GM18502 (cell line): ENCODE measurements around the gene RALGPS2.

Experiments used
- ATAC-seq: cut with Tn5 transposase; IDR thresholded peaks from one replicate; pipeline ENCODE4 v1.9.1; 2021; ENCODE audit warnings: mild to moderate bottlenecking; ENCODE audit not compliant: unreplicated experiment, poor library complexity

The RALGPS2 gene, protein sequence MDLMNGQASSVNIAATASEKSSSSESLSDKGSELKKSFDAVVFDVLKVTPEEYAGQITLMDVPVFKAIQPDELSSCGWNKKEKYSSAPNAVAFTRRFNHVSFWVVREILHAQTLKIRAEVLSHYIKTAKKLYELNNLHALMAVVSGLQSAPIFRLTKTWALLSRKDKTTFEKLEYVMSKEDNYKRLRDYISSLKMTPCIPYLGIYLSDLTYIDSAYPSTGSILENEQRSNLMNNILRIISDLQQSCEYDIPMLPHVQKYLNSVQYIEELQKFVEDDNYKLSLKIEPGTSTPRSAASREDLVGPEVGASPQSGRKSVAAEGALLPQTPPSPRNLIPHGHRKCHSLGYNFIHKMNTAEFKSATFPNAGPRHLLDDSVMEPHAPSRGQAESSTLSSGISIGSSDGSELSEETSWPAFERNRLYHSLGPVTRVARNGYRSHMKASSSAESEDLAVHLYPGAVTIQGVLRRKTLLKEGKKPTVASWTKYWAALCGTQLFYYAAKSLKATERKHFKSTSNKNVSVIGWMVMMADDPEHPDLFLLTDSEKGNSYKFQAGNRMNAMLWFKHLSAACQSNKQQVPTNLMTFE

DNA sequence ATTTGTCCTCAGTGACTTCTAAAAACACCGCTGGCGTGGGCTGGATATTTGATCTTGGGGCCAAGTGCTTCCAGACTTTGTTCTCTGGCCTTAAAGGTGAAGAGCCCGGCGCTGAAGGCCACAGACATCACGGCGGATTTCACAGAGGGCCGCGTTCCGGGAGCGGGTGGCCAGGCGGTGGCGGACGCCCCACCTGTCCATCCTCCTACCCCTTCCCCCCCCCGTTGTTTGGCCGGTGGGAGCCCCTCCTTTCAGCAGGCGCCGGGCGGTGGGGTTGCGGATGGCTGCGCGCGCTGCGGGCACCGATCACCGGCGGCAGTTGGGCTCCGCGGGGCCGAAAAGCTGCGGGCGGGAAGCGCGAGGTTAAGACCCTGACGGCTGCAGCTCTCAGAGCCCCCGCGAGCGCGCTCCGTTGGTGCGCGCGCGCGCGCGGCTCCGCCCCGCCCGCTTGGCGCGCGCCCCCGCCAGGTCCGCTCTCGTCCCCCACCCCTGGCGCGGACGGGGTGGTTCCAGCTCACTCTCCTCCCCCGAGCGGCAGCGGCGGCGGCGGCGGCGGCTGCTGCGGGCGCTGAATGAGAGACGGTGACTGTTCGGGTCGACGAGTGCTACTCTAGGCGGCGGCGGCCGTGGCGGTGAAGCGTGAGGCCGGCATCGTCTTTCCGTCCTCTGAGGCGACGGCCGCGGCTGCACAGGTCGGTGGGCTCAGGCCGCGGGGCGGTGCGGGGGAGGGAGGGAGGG, at the start of gene RALGPS2:
Gene RALGPS2 (plus strand): TSS at position 517 of the 738 bp plus-strand sequence. CDS start 51,521 bp downstream, outside the sequence.
- peak; percentile 82 for ATAC-seq

- ATAC-seq = no peak
Measured at GRCh38 chr1:178679237-178679636, 45.8 kb upstream of the RALGPS2 start.

GRCh38 chr1:178682429-178682828, 42.6 kb upstream of the RALGPS2 start:
- no peak for ATAC-seq

DNA sequence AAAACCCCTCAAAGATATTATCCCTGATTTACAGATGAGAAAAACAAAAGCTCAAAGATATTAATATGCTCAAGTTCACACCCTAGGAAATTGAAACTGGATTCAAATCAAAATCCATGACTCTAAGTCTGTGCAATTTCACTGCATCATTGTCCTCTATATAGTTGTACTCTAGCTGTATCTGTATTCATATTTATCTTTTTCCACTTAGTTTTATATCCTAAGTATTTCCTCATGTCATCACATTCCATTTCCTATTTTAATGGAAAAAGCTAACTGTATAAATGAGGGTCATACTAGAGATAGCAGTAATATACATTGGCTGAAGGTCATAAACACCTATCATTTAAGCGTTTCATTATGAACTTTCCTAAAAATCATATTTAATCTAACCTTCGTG, 42.2 kb upstream of the RALGPS2 start:
- no peak for ATAC-seq

GRCh38 chr1:178683291-178683690, 41.8 kb upstream of the RALGPS2 start:
- ATAC-seq = no peak

DNA sequence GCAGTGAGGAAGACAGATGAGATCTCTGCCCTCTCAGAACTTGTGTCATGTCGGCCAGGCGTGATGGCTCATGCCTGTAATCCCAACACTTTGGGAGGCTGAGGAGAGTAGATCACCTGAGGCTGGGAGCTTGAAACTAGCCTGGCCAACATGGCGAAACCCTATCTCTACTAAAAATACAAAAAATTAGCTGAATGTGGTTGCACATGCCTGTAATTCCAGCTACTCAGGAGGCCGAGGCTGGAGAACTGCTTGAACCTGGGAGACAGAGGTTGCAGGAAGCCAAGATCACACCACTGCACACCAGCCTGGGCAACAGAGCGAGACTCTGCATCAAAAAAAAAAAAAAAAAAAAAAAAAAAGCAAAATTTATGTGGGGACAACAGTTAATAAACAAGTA, 40.9 kb upstream of the RALGPS2 start:
- peak; percentile 23 for ATAC-seq

DNA sequence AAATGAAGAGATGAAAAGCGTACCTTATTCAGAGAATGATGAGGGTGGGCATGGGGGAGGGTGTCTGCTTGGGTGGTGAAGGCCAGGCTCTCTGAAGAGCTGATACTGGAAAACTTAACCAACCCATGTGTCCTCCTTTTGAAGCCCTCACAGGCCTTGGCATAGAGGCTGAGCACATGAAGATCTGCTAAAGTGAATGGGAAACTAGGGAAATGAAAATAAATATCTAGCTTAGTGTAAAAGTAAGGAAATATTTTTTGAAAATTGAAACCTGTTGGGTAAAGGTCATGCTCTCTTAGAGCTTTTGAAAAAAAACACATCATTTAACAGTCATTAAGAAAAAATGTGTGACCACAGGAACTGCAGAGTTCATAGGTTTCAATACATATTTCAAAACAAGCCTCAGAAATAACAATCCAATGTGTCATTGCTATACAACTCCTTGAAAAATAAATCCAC, 40.5 kb upstream of the RALGPS2 start:
- peak; percentile 88 for ATAC-seq

- no peak for ATAC-seq
Measured at GRCh38 chr1:178686407-178686806, 38.6 kb upstream of the RALGPS2 start.

GRCh38 chr1:178688244-178688643, 36.8 kb upstream of the RALGPS2 start:
- no peak for ATAC-seq

DNA sequence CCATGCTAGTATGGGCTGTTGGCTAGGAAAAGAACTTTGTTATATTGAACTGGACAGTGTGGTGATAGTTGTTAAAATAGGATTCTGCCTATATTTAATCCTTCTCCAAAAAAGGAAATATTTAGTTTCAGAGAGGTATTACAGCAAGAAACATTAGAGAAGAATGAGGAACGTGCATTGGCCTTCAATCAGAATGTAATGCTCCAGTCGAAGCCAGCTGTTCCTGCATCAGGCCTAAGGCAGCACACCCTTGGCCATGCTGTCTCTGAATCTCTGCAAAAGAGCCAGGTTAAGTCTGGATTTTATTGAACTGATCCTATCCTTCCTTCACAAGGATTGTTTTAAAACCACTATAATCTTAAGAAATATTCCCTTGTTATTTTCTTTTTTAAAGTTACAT, 35.3 kb upstream of the RALGPS2 start:
- no peak for ATAC-seq

- ATAC-seq = no peak
Measured at GRCh38 chr1:178690496-178690895, 34.5 kb upstream of the RALGPS2 start.

DNA sequence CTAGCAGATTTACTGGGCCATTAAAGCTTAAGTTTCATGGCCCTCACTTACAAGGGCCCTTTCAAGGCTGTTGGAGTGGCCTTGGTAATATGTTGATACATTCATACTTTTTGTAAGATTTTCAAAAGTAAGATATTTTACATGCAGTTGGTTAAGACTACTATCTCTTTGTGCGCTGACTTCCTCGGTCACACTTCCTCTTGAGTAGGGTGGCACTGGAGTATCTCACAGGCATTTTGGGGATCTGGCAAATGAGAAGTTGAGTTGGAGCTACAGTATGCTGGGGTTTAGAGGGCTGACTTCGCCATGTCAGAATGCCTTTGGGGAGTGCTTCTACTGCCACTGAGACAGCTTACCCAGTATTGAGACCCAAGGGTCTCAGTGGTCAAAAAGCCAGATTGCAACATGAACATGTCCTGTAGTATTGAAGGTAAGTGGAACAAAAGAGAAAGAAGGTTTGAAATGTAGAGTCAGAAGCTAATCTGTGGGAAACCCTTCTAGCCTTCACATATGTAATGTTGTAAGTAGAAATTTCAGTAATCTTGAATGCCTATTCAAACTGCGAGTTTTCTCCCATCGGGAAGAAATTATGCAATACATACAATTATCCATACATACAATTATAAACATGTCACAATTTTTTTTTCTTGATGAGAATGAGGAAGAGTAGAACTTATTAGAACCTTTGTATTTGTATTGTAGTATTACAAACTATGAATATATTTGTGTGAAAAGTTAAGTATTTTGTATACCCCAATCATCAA, 32.3 kb upstream of the RALGPS2 start:
- ATAC-seq = no peak

DNA sequence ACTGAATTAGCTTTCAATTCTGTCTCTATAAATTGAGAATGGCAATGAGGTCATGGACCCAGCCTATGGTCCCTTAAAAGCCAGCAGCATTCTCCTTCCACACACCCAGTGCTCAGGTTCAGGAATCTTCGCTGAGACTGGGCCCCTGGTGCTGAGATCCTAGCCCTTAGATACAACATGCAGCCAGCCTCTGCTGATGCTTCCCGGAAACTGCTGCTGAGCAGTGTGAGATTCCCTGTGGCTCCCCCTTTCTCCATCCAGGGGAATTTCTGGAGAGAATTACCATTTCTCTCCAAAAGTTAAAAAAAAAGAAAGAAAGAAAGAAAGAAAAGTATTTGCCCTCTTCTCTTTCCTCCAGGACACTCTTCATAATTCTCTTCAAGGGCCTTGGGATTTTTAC, 31.7 kb upstream of the RALGPS2 start:
- ATAC-seq = no peak

GRCh38 chr1:178694923-178695525, 30.0 kb upstream of the RALGPS2 start:
- no peak for ATAC-seq

DNA sequence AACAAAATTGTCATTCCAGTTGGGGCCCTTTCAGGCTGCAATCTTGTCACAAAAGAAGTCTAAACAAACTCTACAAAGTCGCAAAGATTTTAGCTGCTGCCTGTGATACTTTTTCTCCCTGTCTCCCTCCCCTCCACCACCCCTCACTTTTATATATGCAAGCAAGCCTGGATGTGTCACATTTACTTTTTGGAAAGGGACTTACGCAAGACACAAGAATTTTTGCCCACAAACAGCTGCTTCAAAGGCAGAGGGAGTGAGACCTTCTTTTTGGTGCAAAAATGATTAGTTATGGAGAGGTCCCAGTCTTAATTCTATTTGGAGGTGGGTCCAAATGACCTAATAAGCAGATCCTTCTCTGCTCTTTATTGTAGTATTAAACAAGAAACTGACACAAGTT, 22.9 kb upstream of the RALGPS2 start:
- ATAC-seq = no peak

- no peak for ATAC-seq
Measured at GRCh38 chr1:178704833-178705232, 20.2 kb upstream of the RALGPS2 start.

DNA sequence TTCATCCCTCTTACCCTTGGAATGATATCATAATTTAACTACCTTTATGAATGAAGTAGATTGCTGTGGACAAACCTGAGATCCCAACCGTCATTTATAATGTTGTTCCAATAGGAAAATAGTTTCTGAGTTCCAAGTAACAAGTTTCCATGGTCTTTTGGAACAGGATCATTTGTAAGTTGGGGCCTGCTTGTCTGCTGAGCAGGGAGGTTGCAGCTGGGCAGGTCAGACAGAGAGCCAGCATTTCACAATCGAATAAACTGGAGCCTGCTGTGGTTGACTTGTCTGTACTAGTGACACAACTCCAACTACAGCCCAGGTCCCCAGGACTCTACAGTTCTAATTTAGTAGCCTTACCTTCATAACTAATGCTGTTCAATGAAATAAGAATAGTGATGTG, 18.6 kb upstream of the RALGPS2 start:
- ATAC-seq = no peak

DNA sequence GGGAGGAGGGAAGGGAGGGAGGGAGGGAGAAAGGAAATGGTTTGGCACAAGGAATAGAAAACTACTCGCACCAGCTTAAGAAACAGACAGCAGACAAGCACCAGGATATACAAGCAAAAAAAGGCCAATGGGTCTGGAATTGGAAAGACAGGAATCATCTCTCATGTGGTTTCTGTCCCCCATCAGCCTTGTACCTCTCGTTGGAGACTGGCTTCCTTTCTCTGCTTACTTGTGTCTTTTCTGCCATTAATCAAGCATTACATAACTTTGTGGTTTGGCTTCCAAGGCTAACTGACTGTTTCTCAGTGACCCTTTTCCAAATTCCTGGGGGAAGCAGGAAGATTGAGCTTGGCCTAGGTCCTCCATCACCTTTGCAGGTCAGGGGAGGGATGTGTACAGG, 11.8 kb upstream of the RALGPS2 start:
- no peak for ATAC-seq

- no peak for ATAC-seq
Measured at GRCh38 chr1:178714453-178714852, 10.6 kb upstream of the RALGPS2 start.

DNA sequence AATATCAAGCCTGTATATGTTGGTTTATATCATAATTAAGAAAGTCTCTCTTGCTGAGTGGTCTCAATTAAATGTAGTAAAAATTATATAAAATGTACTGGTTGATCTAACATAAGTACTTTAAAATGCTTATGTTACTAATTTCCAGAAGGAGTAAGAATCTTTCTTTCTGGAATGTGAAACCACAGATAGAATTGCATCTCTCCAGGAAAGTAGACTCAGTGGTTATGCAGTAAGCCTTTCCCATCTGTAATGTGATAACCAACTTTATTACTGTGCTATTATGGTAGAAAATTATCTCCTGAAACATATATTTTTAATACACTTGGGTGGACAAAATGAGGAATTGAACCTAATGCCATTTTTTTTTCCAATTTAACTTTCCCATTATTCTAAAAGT, 8.9 kb upstream of the RALGPS2 start:
- ATAC-seq = no peak
